Keratinocyte (primary cell): ENCODE results near the gene ALOX15B. TPM values are rescaled to one million over a fixed set of nuclear protein-coding genes. Genes with fewer than 3 reads are reported as not detected.

Experiments
- DNase-seq: peaks from one replicate; pipeline ENCODE4 v3.0.0-alpha.2; 2011; ENCODE audit warnings: low read depth, missing footprints, low spot score
- FAIRE-seq: peaks from 2 replicates; lab custom pipeline; 2011; peaks lifted over from hg19 to GRCh38; lab: Jason Lieb, UNC
- H2AFZ ChIP-seq: 2 replicates; pipeline ENCODE4 v1.6.0; 2012; ENCODE audit warnings: low read length, control low read depth, inconsistent platforms; ENCODE audit not compliant: control insufficient read depth
- H3K27ac ChIP-seq: 2 replicates; pipeline ENCODE4 v1.5.1; 2011; ENCODE audit warnings: low read length; ENCODE audit not compliant: control insufficient read depth, insufficient read depth
- H3K27me3 ChIP-seq: 3 replicates; pipeline ENCODE4 v1.6.0; 2011; ENCODE audit warnings: low read length; ENCODE audit not compliant: control insufficient read depth, insufficient read depth; ENCODE audit errors: extremely low read depth
- H3K36me3 ChIP-seq, 2 experiments: 2 replicates in 1 of 2; 3 replicates in 1 of 2; pipeline ENCODE4 v1.5.1; 2011; ENCODE audit warnings: low read length in 2 of 2, mild to moderate bottlenecking in 1 of 2; ENCODE audit not compliant: control insufficient read depth in 2 of 2, insufficient read depth in 2 of 2; ENCODE audit errors: extremely low read depth in 1 of 2
- H3K4me1 ChIP-seq: 3 replicates; pipeline ENCODE4 v1.5.1; 2011; ENCODE audit warnings: low read length; ENCODE audit not compliant: control insufficient read depth, insufficient read depth; ENCODE audit errors: extremely low read depth
- H3K4me2 ChIP-seq: 3 replicates; pipeline ENCODE4 v1.6.0; 2011; ENCODE audit warnings: low read depth, low read length; ENCODE audit not compliant: control insufficient read depth, insufficient read depth; ENCODE audit errors: extremely low read depth
- H3K4me3 ChIP-seq, 3 experiments: fragments of 200-600 bp in 1 of 3; sonication (generic) in 1 of 3; 2 replicates in 2 of 3; 3 replicates in 1 of 3; pipeline ENCODE4 v1.5.1; 2011 to 2016; ENCODE audit warnings: low read length in 3 of 3, mild to moderate bottlenecking in 3 of 3, control low read depth in 2 of 3, inconsistent platforms in 1 of 3, low read depth in 1 of 3, mixed read lengths in 1 of 3, mixed run types in 1 of 3, moderate library complexity in 1 of 3; ENCODE audit not compliant: control insufficient read depth in 2 of 3, insufficient read depth in 2 of 3; ENCODE audit errors: extremely low read depth in 1 of 3
- H3K79me2 ChIP-seq: 2 replicates; pipeline ENCODE4 v1.6.0; 2012; ENCODE audit warnings: low read length; ENCODE audit not compliant: control insufficient read depth, insufficient read depth
- H3K9ac ChIP-seq: 3 replicates; pipeline ENCODE4 v1.6.0; 2011; ENCODE audit warnings: low read length; ENCODE audit not compliant: control insufficient read depth, insufficient read depth; ENCODE audit errors: extremely low read depth
- H3K9me1 ChIP-seq: 3 replicates; pipeline ENCODE4 v1.6.0; 2011; ENCODE audit warnings: low read length; ENCODE audit not compliant: control insufficient read depth, insufficient read depth; ENCODE audit errors: extremely low read depth
- H3K9me3 ChIP-seq: 2 replicates; pipeline ENCODE4 v1.5.1; 2012; ENCODE audit warnings: low read depth, low read length; ENCODE audit not compliant: control insufficient read depth
- H4K20me1 ChIP-seq: 3 replicates; pipeline ENCODE4 v1.6.0; 2011; ENCODE audit warnings: low read length; ENCODE audit not compliant: control insufficient read depth, insufficient read depth; ENCODE audit errors: extremely low read depth
- CTCF ChIP-seq, 3 experiments: IDR thresholded peaks in 1 of 3; conservative IDR thresholded peaks in 1 of 3; optimal IDR thresholded peaks in 1 of 3; 2 replicates in 2 of 3; 3 replicates in 1 of 3; pipeline versions ENCODE3 to v1.5.1; 2011; ENCODE audit warnings: low read length in 3 of 3, mild to moderate bottlenecking in 3 of 3, moderate library complexity in 2 of 3, control low read depth in 1 of 3, inconsistent platforms in 1 of 3; ENCODE audit not compliant: insufficient read depth in 2 of 3; ENCODE audit errors: extremely low read depth in 1 of 3
- EZH2 ChIP-seq: IDR thresholded peaks from one replicate; pipeline ENCODE4 v1.6.1; 2012; ENCODE audit warnings: inconsistent platforms, mild to moderate bottlenecking, low read length, moderate library complexity
- dilution Hi-C: fragments of 300-500 bp; cut with MboI; formaldehyde crosslinking; loops from one replicate; pipeline ENCODE4 v1.7.0; 2020; ENCODE audit warnings: low sequenced_read_pairs; ENCODE audit not compliant: extremely low pct_ligation_motif_present
- polyA plus RNA-seq, 5 experiments: library from polyadenylated mRNA; depleted of rRNA in 3 of 5; stranded (reverse) in 3 of 5; stranded (forward) in 1 of 5; unstranded in 1 of 5; fragments of >200 nt; gene quantifications; 1 replicate in 1 of 5; 2 replicates in 3 of 5; 3 replicates in 1 of 5; pipeline versions ENCODE4 v1.2.1 to v1.2.3, GENCODE V29; 2011 to 2012; ENCODE audit warnings: missing spikeins in 2 of 5, low read depth in 1 of 5, low replicate concordance in 1 of 5

ALOX15B gene
- polyA plus RNA-seq, 1 donor (not counting 4 experiments of a cell fraction or from before 2014, with no cell fraction given) = 29.7 TPM

GRCh38 chr17:8057691-8058114, 18.8 kb downstream of the ALOX15B start:
- Histone ChIP-seq H3K4me3 (no peak overlapping the region), H2AFZ (no peak overlapping the region)
- peak; percentile 93 for FAIRE-seq

GRCh38 chr17:8059131-8059530, 20.3 kb downstream of the ALOX15B start:
- DNase-seq (no peak), FAIRE-seq (no peak)
- H3K9me3 ChIP-seq = no peaks in the 10 kb centered on the region
- H3K36me3 ChIP-seq = no peaks in the 10 kb centered on the region
- no peaks in the 10 kb centered on the region for H3K79me2 ChIP-seq
- peaks cover 29% of the 10 kb centered on the region for H3K4me1 ChIP-seq
- no peak overlapping the region for H2AFZ ChIP-seq
- no peak overlapping the region for H3K9ac ChIP-seq
- H3K27me3 ChIP-seq = peaks cover 6% of the 10 kb centered on the region
- no peaks in the 10 kb centered on the region for H4K20me1 ChIP-seq
- no peak overlapping the region for H3K27ac ChIP-seq
- H3K4me3 ChIP-seq = no peak overlapping the region
- TF ChIP-seq EZH2 (no peak), CTCF (optimal IDR thresholded peaks at IDR 0.05 in 1 of 3, IDR thresholded peaks at IDR 0.05 in 1 of 3, conservative IDR thresholded peaks at IDR 0.05 in 1 of 3; ENCODE audit: extremely low read depth in 1 of 3, insufficient read depth in 2 of 3, low read length in 3 of 3) (no peak)
- no peak overlapping the region for H3K4me2 ChIP-seq
- H3K9me1 ChIP-seq = no peaks in the 10 kb centered on the region
- dilution Hi-C loops = no loop called here

More at GRCh38 chr17:8057691-8058114, 18.8 kb downstream of the ALOX15B start:
- Histone ChIP-seq H3K4me2 (peak overlapping the region; percentile 68), H3K79me2 (no peaks in the 10 kb centered on the region), H3K27ac (peak overlapping the region; percentile 17), H3K4me1 (peaks cover 25% of the 10 kb centered on the region), H3K27me3 (no peaks in the 10 kb centered on the region), H3K9me3 (no peaks in the 10 kb centered on the region), H3K9ac (no peak overlapping the region), H3K36me3 (no peaks in the 10 kb centered on the region), H4K20me1 (no peaks in the 10 kb centered on the region), H3K9me1 (no peaks in the 10 kb centered on the region)
- no peak for TF ChIP-seq EZH2
- peak; percentile 65 to 94 (median 80) for TF ChIP-seq CTCF (optimal IDR thresholded peaks at IDR 0.05 in 1 of 3, IDR thresholded peaks at IDR 0.05 in 1 of 3, conservative IDR thresholded peaks at IDR 0.05 in 1 of 3; ENCODE audit: extremely low read depth in 1 of 3, insufficient read depth in 2 of 3, low read length in 3 of 3)
- dilution Hi-C loops = no loop called here
- peak; percentile 49 for DNase-seq
